Measurements from ENCODE around the gene PEPD. TPM values are rescaled to one million over a fixed set of nuclear protein-coding genes. Genes with fewer than 3 reads are reported as not detected.

PEPD gene
- total and polyA plus RNA-seq, 2 donors (not counting 3 experiments of a cell fraction or from before 2014, with no cell fraction given): 73.7 to 126 TPM

DNA sequence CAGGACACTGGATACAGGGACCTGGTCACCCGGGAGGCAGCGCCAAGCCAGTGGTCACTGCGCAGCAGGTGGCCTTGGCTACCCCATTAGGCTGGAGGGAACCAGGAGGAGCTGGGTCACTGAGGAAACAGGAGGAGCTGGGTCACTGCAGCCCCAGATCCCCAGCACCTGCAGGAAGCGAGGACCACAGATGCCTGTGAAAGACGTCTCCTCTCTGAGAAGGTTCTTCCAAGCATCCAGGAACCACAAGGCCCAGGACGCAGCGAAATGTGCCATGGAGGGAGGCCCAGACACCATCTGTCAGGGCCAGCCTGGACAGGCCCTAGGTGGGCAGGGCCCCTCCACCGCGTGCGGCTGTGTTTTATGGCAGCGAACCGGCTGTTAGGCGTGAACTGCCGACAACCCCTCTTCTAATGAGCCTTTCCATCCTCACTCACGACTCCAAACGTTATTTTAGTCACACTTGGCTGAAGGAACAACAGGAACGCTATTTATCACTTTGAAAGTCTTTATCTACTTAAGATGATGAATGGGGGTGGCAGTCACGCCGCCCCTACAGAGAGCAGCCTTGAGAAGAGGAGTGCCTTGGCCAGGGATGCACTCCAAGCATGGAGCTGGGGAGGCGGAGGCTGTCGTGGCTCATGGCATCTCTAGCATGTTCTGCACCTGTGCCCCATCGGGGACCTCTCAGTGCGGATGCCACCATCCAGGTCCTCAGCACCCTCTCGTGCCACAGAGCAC is 94.8 kb downstream of the PEPD start:
- Histone ChIP-seq H3K4me2 (ENCODE audit: insufficient read depth, low read length) (no peak overlapping the region), H4K20me1 (replicated peaks; ENCODE audit: control insufficient read depth, extremely low read depth, insufficient read depth, low read length) (no peaks in the 10 kb centered on the region), H3K36me3 (ENCODE audit: control insufficient read depth in 2 of 2, extremely low read depth in 1 of 2, insufficient read depth in 2 of 2, low read length in 2 of 2) (no peaks in the 10 kb centered on the region), H3K9ac (replicated peaks; ENCODE audit: extremely low read depth, insufficient read depth, low read length) (no peak overlapping the region), H3K4me3 (replicated peaks in 1 of 3; ENCODE audit: insufficient read depth in 1 of 3, low read depth in 1 of 3, low read length in 3 of 3) (no peak overlapping the region), H2AFZ (ENCODE audit: low read depth, low read length) (no peak overlapping the region), H3K79me2 (ENCODE audit: control insufficient read depth, insufficient read depth, low read length) (no peaks in the 10 kb centered on the region), H3K4me1 (ENCODE audit: control insufficient read depth, extremely low read depth, insufficient read depth, low read length) (no peaks in the 10 kb centered on the region), H3K9me1 (replicated peaks; ENCODE audit: control insufficient read depth, extremely low read depth, insufficient read depth, low read length) (no peaks in the 10 kb centered on the region), H3K9me3 (replicated peaks; ENCODE audit: control insufficient read depth, insufficient read depth, low read length) (no peaks in the 10 kb centered on the region), H3K27ac (ENCODE audit: insufficient read depth, low read depth, low read length) (no peak overlapping the region), H3K27me3 (ENCODE audit: control insufficient read depth in 2 of 2, insufficient read depth in 2 of 2, low read length in 2 of 2) (no peaks in the 10 kb centered on the region)
- FAIRE-seq (no peak), DNase-seq (ENCODE audit: low read depth, low spot score) (no peak)
- TF ChIP-seq, protein P1, sequence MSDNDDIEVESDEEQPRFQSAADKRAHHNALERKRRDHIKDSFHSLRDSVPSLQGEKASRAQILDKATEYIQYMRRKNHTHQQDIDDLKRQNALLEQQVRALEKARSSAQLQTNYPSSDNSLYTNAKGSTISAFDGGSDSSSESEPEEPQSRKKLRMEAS (IDR thresholded peaks at IDR 0.05; ENCODE audit: insufficient read depth, insufficient read length): no peak
- TF ChIP-seq POLR2AphosphoS5 (IDR thresholded peaks at IDR 0.05; ENCODE audit: insufficient read depth, low read depth, low read length) (no peak), FOS (IDR thresholded peaks at IDR 0.05; ENCODE audit: borderline replicate concordance, insufficient read depth, low read length) (no peak), MYC (IDR thresholded peaks at IDR 0.05; ENCODE audit: low read depth, low read length) (no peak)
- TF ChIP-seq, protein P2, sequence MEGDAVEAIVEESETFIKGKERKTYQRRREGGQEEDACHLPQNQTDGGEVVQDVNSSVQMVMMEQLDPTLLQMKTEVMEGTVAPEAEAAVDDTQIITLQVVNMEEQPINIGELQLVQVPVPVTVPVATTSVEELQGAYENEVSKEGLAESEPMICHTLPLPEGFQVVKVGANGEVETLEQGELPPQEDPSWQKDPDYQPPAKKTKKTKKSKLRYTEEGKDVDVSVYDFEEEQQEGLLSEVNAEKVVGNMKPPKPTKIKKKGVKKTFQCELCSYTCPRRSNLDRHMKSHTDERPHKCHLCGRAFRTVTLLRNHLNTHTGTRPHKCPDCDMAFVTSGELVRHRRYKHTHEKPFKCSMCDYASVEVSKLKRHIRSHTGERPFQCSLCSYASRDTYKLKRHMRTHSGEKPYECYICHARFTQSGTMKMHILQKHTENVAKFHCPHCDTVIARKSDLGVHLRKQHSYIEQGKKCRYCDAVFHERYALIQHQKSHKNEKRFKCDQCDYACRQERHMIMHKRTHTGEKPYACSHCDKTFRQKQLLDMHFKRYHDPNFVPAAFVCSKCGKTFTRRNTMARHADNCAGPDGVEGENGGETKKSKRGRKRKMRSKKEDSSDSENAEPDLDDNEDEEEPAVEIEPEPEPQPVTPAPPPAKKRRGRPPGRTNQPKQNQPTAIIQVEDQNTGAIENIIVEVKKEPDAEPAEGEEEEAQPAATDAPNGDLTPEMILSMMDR (IDR thresholded peaks at IDR 0.05; ENCODE audit: extremely low read depth in 1 of 2, insufficient read depth in 1 of 2, low read depth in 1 of 2, low read length in 2 of 2): no peak
- no TSS peak for BruUV-seq (replicated peaks)
- intact Hi-C loops (cut with micrococcal nuclease): no loop called here
- dilution Hi-C loops (cut with MboI; ENCODE audit: extremely low pct_ligation_motif_present, low sequenced_read_pairs): no loop called here
- ChIA-PET CTCF (interaction anchor here (1.9 to 2.5 kb wide), 2 partner anchors 10 to 341 kb away, joined by 4 to 10 read pairs; no protein-coding TSS in a partner anchor), POLR2A (no interaction called here)
